Lower leg skin (tissue), 3 donors: Measurements from ENCODE around the gene ATXN2L.

Experiments
- CTCF ChIP-seq, 3 donors: fragments of 450-650 bp; IDR thresholded peaks; one replicate each; pipeline ENCODE4 v1.5.1; 2016; ENCODE audit warnings: antibody characterized with exemption in 3 of 3, mild to moderate bottlenecking in 3 of 3, moderate library complexity in 2 of 3
- POLR2A ChIP-seq, 2 donors: fragments of 450-650 bp; IDR thresholded peaks; one replicate each; pipeline ENCODE4 v1.6.1; 2016 to 2017; ENCODE audit warnings: antibody characterized with exemption in 2 of 2, mild to moderate bottlenecking in 1 of 2, moderate library complexity in 1 of 2

GRCh38 chr16:28884045-28884444 lies 61.2 kb downstream of the ATXN2L start:
- TF ChIP-seq POLR2A (IDR thresholded peaks at IDR 0.05): no peak
- TF ChIP-seq CTCF (IDR thresholded peaks at IDR 0.05): no peak
